GM21786 (cell line): ENCODE data around the gene SLC35A3.
A peak's percentile ranks its signal among the peaks of the same experiment; 100 is the strongest.

Experiments used
- ATAC-seq: cut with Tn5 transposase; IDR thresholded peaks from one replicate; pipeline ENCODE4 v1.9.1; 2021; ENCODE audit not compliant: unreplicated experiment

The SLC35A3 gene

DNA sequence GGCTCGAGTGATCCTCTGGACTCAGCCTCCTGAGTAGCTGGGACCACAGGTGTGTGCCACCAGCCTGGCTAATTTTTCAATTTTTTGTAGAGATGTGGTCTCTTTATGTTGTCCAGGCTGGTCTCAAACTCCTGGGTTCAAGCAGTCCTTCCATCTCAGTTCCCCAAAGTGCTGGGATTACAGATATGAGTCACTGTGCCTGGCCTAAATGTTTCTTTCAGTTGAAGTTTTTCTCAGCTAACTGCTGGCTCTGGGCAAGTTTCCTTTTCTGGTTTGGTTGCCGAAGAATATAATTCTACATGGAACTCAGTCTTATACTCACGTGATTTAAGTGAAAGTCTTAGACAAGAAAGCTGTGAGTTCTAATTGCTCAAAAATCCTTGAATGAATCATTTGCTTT, 106.0 kb downstream of the SLC35A3 start:
- ATAC-seq: peak; percentile 57

GRCh38 chr1:100076319-100076718, 106.5 kb downstream of the SLC35A3 start:
- no peak for ATAC-seq

DNA sequence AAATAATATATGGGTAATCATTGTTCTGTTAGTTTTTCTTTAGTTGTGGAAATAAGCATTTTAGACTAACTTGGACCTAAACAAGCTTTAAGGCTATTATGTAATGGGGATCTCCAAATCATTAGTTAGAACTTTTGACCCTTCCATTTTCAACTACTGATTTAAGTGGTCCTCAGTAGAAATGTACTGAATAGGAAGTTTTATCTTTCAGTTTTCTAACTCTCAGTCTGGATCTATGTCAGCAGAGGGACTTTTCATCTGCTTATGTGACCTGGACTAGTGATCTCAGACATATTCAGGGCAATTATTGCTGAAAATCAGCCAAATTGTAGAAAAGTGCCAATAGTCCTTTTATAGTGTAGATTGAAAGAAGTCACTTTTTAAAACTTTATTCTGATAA, 106.9 kb downstream of the SLC35A3 start:
- ATAC-seq: peak; percentile 56

- peak; percentile 42 for ATAC-seq
Observed at GRCh38 chr1:100077531-100077930, 107.7 kb downstream of the SLC35A3 start.

- ATAC-seq: no peak
Observed at GRCh38 chr1:100080331-100080730, 110.5 kb downstream of the SLC35A3 start.
